Heart right ventricle (tissue), 16 donors: ENCODE measurements around the gene CUBN. TPM values are rescaled to one million over a fixed set of nuclear protein-coding genes. Genes with fewer than 3 reads are reported as not detected.
A peak's percentile ranks its signal among the peaks of the same experiment; 100 is the strongest.

ENCODE experiments used
- ATAC-seq, 8 donors: fragments of 200-7000 bp; cut with Tn5 transposase; one replicate each; pipeline ENCODE4 v1.9.1; 2020; ENCODE audit warnings: mild to moderate bottlenecking in 8 of 8, moderate library complexity in 8 of 8, moderate number of reproducible peaks in 1 of 8
- DNase-seq, 2 donors: peaks; one replicate each; pipeline ENCODE4 v3.0.0-alpha.2; 2020
- H3K27ac ChIP-seq, 10 donors: fragments of 200-600 bp; sonication (generic) in 2 of 10; one replicate each; pipeline versions ENCODE4 v1.5.0 to v1.8.0; 2020 to 2022; ENCODE audit warnings: mild to moderate bottlenecking in 3 of 10
- H3K27me3 ChIP-seq, 7 donors: fragments of 200-600 bp; one replicate each; pipeline ENCODE4 v1.8.0; 2021 to 2022; ENCODE audit warnings: mild to moderate bottlenecking in 2 of 7
- H3K36me3 ChIP-seq, 9 donors: fragments of 200-600 bp; sonication (generic) in 1 of 9; one replicate each; pipeline versions ENCODE4 v1.5.0 to v1.8.0; 2020 to 2022; ENCODE audit warnings: mild to moderate bottlenecking in 2 of 9
- H3K4me1 ChIP-seq, 9 donors: fragments of 200-600 bp; sonication (generic) in 1 of 9; one replicate each; pipeline versions ENCODE4 v1.5.0 to v1.8.0; 2020 to 2022; ENCODE audit warnings: mild to moderate bottlenecking in 4 of 9
- H3K4me3 ChIP-seq, 10 donors: fragments of 200-600 bp; sonication (generic) in 2 of 10; one replicate each; pipeline versions ENCODE4 v1.5.0 to v1.8.0; 2020 to 2022; ENCODE audit warnings: mild to moderate bottlenecking in 7 of 10, moderate library complexity in 2 of 10
- H3K9me3 ChIP-seq, 11 donors: fragments of 200-600 bp in 10 of 11; sonication (generic) in 2 of 11; one replicate each; pipeline versions ENCODE4 v1.5.0 to v1.8.0; 2013 to 2022; ENCODE audit warnings: mild to moderate bottlenecking in 2 of 11, control low read depth in 1 of 11, moderate library complexity in 1 of 11
- whole genome bisulfite sequencing, 2 donors: extraction: QIAGEN DNeasy Blood & Tissue Kit; methylation state at CpG; one replicate each; pipeline ENCODE4 v1.1.7; 2013; ENCODE audit warnings: inconsistent platforms in 1 of 2; 5-methylcytosine and 5-hydroxymethylcytosine counted together
- intact Hi-C, 10 donors: fragments of 100-400 bp; cut with DNase I; formaldehyde crosslinking; loops; one replicate each; pipeline versions ENCODE4 v1.11.1 to v1.14.2; 2022
- polyA plus RNA-seq, 2 donors: library from polyadenylated mRNA; stranded (reverse); fragments of 200-250 nt; gene quantifications; one replicate each; pipeline ENCODE4 v1.2.3, GENCODE V29; 2013
- total RNA-seq, 10 donors: library from RNA; stranded (reverse); fragmentation: NEBNext Ultra II Directional in 3 of 10; extraction: Animal tissue kit (Norgen Biotek cat#: 25700) in 3 of 10; gene quantifications; one replicate each; pipeline versions ENCODE4 v1.2.1 to v1.2.4, GENCODE V29; 2021 to 2023
- TF ChIP-seq, protein P1 (sequence below), 9 donors: fragments of 200-600 bp; sonication (generic) in 2 of 9; IDR thresholded peaks; one replicate each; pipeline versions ENCODE4 v1.5.0 to v1.8.0; 2021 to 2022; ENCODE audit warnings: antibody characterized with exemption in 9 of 9, mild to moderate bottlenecking in 5 of 9, moderate library complexity in 1 of 9
- donor health status: Arrhythmogenic right ventricular cardiomyopathy.
- donor health status: ischemic (EF 13 %, LVEDD 7.1; RV severe dilation, severe dysfunction).
- donor health status: healthy with polysubstance abuse.
- donor health status: DM: no; HTN: yes; CAD: no.
- donor health status: DM: no; HTN: no; CAD: no.
- donor health status: ischemic (EF 25% LVEDD 6.9; RV normal size, moderate dysfunction).
- donor health status: ischemic (EF 25% LVEDD 5.7; RV mildly dilated, moderate dysfunction).
- donor health status: healthy.
- donor health status: DM: yes; HTN: yes; CAD: no.
- donor health status: Ischemic cardiomyopathy.
- donor health status: ischemic (EF 35%, LVEDD 5.7; RV mildly dilated, moderate dysfunction).
- donor health status: nonischemic (EF 11% LVEDD 7.7; RV severe dilation, severe dysfunction).
- donor health status: DM: yes; HTN: yes; CAD: no.
- donor health status: PGD.
- donor health status: ischemic (EF 29% LVEDD 5.4; RV normal size, mild dysfunction).
- donor health status: nonischemic (EF 23%, LVEDD 6.1; RV moderate dilation, normal function).

Gene CUBN
- total and polyA plus RNA-seq, 12 donors = 0.13 to 1.2 (median 0.42) TPM

DNA sequence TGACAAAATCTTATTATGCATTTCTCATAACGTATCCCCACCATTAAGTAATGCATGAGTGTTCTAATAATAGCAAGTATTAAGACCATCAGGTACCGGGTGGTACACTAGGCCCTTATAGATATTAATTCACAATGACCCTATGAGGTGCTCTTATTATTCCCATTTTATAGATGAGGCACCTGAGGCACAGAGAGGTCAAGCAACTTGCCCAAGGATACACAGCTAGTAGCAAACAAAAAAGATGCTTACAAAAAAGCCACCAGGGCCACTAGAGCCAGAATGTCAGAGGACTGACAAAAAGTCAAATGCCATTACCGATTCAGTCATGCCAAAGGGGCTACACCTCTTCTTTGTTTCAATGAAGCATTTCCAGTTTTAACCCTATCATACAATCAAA, 318.3 kb downstream of the CUBN start:
- H3K4me1 ChIP-seq = peaks cover 3 to 60% (median 28%) of the 10 kb centered on the region in 9 donors
- intact Hi-C loops = loop anchor here in 1 of 10 donors (10.0 kb wide), 1 partner anchor 376 kb away; the partner anchor contains the start of gene PTER
- peak overlapping the region in 4 of 10 donors; percentile 3 to 55 (median 22) for H3K27ac ChIP-seq

DNA sequence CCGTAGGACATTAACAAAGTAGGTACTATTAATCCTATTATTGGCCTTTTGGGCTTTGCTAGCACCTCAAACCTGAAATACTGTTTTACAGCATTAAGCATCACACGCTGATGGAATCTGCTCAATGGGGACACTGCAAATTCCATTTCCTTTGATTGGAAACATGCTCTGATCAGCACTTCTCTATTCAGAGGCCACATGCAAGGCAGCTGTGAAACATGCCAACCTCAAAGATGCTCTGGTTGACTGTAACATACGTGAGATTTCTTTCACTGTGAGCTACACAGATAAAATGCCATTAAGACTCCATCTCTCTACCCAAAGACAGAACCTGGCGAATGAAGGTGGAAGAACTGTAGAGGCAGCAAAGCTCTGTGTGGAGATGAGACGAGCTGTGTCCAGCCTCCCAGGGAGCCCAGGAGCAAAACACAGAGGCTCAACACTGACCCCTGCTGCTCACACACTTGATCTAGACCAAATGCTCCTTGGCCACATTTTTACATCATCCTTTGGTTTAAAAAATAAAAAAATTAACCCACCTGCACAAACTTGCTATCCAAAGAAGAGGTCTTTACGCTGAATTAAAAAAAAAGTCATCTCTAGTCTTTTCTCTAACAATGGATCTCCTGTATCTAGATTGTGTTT, 320.4 kb downstream of the CUBN start:
- intact Hi-C loops = loop anchor here in 4 of 10 donors (10.0 kb wide), 2 partner anchors 694 to 904 kb away; no protein-coding TSS in a partner anchor
- Histone ChIP-seq H3K4me1 (peaks cover 0 to 39% (median 11%) of the 10 kb centered on the region in 9 donors), H3K9me3 (peaks cover 0 to 4% (median 0%) of the 10 kb centered on the region in 11 donors), H3K27ac (no peak overlapping the region), H3K36me3 (peaks cover 0 to 42% (median 0%) of the 10 kb centered on the region in 9 donors), H3K27me3 (no peaks in the 10 kb centered on the region), H3K4me3 (no peak overlapping the region)
- ATAC-seq (peak in 7 of 8 donors; percentile 49 to 80 (median 64)), DNase-seq (peak; percentile 28 to 58)
- TF ChIP-seq, protein P1, sequence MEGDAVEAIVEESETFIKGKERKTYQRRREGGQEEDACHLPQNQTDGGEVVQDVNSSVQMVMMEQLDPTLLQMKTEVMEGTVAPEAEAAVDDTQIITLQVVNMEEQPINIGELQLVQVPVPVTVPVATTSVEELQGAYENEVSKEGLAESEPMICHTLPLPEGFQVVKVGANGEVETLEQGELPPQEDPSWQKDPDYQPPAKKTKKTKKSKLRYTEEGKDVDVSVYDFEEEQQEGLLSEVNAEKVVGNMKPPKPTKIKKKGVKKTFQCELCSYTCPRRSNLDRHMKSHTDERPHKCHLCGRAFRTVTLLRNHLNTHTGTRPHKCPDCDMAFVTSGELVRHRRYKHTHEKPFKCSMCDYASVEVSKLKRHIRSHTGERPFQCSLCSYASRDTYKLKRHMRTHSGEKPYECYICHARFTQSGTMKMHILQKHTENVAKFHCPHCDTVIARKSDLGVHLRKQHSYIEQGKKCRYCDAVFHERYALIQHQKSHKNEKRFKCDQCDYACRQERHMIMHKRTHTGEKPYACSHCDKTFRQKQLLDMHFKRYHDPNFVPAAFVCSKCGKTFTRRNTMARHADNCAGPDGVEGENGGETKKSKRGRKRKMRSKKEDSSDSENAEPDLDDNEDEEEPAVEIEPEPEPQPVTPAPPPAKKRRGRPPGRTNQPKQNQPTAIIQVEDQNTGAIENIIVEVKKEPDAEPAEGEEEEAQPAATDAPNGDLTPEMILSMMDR (IDR thresholded peaks at IDR 0.05) = peak; percentile 34 to 77 (median 66)
- WGBS, 2 donors = 63 to 77% methylated on average over 6 of the region's 6 CpGs

More for the DNA sequence above, 318.3 kb downstream of the CUBN start:
- peaks cover 0 to 29% (median 0%) of the 10 kb centered on the region in 9 donors for H3K36me3 ChIP-seq
- DNase-seq = no peak
- no peak overlapping the region for H3K4me3 ChIP-seq
- ATAC-seq = no peak
- WGBS, 2 donors = 51 to 57% methylated on average over 3 of the region's 3 CpGs
- TF ChIP-seq, protein P1 (IDR thresholded peaks at IDR 0.05) = no peak
- H3K27me3 ChIP-seq = no peaks in the 10 kb centered on the region
- no peaks in the 10 kb centered on the region for H3K9me3 ChIP-seq

DNA sequence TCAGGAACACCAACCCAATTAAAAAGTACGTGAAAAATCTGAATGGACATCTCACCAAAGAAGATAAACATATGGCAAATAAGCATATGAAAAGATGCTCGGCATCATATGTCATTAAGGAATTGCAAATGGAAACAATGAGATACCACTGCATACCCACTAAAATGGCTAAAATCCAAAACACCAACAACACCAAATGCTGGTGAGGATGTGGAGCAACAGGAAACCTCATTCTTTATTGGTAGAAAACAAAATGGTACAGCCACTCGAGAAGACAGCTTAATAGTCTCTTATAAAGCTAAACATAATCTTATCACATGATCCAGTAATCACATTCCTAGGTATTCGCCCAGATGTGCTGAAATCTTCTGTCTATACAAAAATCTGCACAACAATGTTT, 325.5 kb downstream of the CUBN start:
- WGBS, 2 donors = 87 to 90% methylated on average over 4 of the region's 4 CpGs
- TF ChIP-seq, protein P1 (IDR thresholded peaks at IDR 0.05) = no peak
- H3K36me3 ChIP-seq = peaks cover 0 to 28% (median 0%) of the 10 kb centered on the region in 9 donors
- H3K4me1 ChIP-seq = peaks cover 6 to 39% (median 23%) of the 10 kb centered on the region in 9 donors
- no peak for DNase-seq
- intact Hi-C loops = loop anchor here in 5 of 10 donors (5.0 to 10.0 kb wide), 3 partner anchors 367 to 899 kb away; partner anchors contain the start of gene PTER (in 1 of the 5)
- no peak for ATAC-seq
- no peak overlapping the region for H3K4me3 ChIP-seq
- no peaks in the 10 kb centered on the region for H3K27me3 ChIP-seq
- no peak overlapping the region for H3K27ac ChIP-seq
- H3K9me3 ChIP-seq = peaks cover 0 to 6% (median 0%) of the 10 kb centered on the region in 11 donors

DNA sequence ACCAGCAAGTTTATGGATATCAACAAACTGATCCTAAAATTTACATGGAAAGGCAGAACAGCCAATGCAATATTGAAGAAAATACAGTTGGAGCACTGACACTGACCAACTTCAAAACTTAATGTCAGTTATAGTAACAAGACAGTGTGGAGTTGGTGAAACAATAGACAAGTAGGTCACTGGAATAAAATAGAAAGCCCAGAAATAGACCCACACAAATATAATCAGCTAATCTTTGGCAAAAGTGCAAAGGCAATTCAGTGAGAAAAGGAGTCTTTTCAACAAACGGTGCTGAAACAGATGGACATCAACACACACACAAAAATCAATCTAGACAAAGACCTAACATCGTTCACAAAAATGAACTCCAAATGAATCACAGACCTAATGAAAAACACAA, 326.1 kb downstream of the CUBN start:
- Histone ChIP-seq H3K4me1 (peaks cover 6 to 45% (median 27%) of the 10 kb centered on the region in 9 donors), H3K4me3 (no peak overlapping the region), H3K36me3 (peaks cover 0 to 24% (median 0%) of the 10 kb centered on the region in 9 donors), H3K9me3 (peaks cover 0 to 6% (median 0%) of the 10 kb centered on the region in 11 donors), H3K27me3 (no peaks in the 10 kb centered on the region), H3K27ac (no peak overlapping the region)
- TF ChIP-seq, protein P1 (IDR thresholded peaks at IDR 0.05) = no peak
- ATAC-seq = peak in 2 of 8 donors; percentile 44 to 74
- WGBS, 2 donors = 27 to 34% methylated on average over 2 of the region's 2 CpGs
- no peak for DNase-seq
- intact Hi-C loops = loop anchor here in 5 of 10 donors (5.0 to 10.0 kb wide), 3 partner anchors 366 to 899 kb away; partner anchors contain the start of gene PTER (in 1 of the 5)
